HuH-7.5 (cell line): Measurements from ENCODE around the gene ZNF91.
"Not testable (repeated sequence)": the region's sequence is repeated elsewhere in the genome, so short reads cannot be mapped to it uniquely, and the experiment has no call there.

Source experiments
- DNase-seq: peaks from one replicate; pipeline ENCODE4 v3.0.0; 2011; ENCODE audit warnings: low spot score

The ZNF91 gene

GRCh38 chr19:23395722-23396117 is 449 bp upstream of the ZNF91 start:
- not testable (repeated sequence) for DNase-seq

GRCh38 chr19:23394511-23394910 is 760 bp downstream of the ZNF91 start:
- DNase-seq: no peak

- no peak for DNase-seq
Measured at GRCh38 chr19:23393121-23393520, 2.1 kb downstream of the ZNF91 start.

GRCh38 chr19:23391236-23391635 is 4.0 kb downstream of the ZNF91 start:
- no peak for DNase-seq

GRCh38 chr19:23385404-23385803 is 9.9 kb downstream of the ZNF91 start:
- no peak for DNase-seq

GRCh38 chr19:23384858-23385257 is 10.4 kb downstream of the ZNF91 start:
- no peak for DNase-seq

DNA sequence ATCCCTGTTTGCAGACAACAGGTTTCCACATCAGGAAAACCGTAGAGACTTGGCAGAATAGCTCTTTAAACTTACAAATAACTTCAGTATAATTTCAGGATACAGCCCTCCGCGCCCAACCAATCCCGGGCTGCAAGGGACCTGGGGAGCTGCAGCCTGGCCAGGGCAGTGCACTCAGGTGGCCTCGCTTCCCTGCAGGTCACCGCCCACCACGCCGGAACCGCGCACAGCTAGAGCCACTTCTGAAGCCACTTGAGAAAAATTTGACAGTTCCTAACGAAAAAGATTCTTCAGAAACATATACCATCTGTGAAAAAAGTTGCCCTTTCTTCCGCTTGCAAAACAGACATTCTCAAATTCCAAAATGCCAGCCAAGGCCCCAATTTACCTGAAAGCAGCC is 11.1 kb downstream of the ZNF91 start:
- no peak for DNase-seq

DNA sequence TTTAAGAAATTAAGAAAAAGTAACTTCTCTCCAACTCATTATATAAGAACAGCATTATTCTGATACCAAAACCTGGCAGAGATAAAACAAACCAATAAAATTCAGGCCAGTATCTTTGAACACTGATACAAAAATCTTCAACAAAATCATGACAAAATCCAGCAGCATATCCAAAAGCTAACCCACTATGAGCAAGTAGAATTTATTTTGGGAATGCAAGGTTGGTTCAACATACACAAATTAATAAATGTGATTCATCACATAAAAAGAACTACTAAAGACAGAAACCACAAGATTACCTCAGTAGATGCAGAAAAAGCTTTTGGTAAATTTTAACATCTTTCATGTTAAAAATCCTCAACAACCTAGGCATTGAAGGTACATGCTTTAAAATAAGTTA is 12.3 kb downstream of the ZNF91 start:
- DNase-seq: no peak

DNA sequence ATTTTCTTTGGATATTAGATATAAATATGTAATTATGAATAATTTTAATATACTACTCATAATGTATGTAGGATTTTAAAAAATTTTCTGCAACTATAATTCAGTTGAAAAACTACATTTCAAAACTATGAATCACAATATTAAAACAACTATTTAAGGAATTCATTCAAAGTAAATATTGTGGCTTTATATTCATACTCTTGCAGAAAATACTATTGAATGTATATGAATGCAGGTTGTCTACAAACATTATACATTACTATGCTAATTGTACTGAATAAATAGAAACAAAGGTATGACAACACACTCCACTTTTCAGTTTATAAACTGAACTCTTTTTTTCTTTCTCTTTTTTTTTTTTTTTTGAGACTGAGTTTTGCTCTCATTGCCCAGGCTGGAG is 14.2 kb downstream of the ZNF91 start:
- no peak for DNase-seq

DNA sequence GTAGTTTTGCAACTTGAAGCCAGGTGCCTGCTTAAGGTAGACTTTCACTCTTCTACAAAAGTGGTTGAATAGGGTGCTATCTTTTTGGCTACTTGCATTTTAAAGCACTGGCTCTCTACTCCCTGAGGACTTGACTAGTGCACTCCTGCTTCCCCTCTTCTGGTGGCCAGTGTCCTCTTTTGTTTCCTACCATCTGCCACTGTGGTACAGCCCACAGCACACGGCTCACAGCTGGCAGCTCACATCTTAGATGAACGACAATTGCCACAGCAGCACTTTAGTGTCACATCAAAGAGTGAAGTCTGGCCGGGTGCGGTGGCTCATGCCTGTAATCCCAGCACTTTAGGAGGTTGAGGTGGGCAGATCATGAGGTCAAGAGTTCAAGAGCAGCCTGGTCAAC is 15.6 kb downstream of the ZNF91 start:
- not testable (repeated sequence) for DNase-seq

DNA sequence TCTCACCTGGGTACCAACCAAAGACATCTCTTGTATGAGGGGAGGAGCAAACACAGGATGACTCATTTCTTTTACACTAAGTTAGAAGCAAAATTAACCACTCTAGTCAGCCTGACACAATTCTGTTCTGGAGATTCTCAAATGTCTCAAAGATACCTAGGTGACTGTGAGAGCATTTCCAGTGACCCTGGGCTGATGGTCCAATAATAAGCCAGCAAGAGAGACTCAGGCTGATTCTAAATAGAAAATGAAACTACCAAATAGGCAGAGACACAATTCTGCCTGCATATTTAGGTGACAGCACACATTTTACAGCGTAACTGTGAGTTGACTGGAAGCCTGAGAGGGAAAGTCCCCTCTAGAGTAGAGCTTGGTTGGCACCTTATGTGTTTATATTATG is 16.3 kb downstream of the ZNF91 start:
- DNase-seq: no peak

GRCh38 chr19:23377276-23377675 is 18.0 kb downstream of the ZNF91 start:
- no peak for DNase-seq

DNA sequence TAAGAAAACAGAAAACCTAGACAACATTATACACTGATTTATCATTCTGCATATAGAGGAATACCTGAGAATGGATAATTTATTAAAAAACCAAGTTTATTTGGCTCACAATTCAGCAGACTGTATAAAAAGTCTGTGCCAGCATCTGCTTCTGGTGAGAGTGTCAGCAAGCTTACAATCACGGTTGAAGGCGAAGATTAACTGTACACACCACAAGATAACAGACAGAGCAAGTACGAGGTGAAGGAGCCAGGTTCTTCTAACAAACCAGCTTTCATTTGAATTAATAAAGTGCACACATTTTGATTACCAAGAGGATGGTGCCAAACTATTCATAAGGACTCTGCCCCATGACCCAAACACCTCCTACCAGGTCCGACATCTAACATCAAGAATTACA is 28.8 kb downstream of the ZNF91 start:
- no peak for DNase-seq

- not testable (repeated sequence) for DNase-seq
Measured at GRCh38 chr19:23366031-23366430, 29.2 kb downstream of the ZNF91 start.

GRCh38 chr19:23365222-23365621 is 30.0 kb downstream of the ZNF91 start:
- no peak for DNase-seq

GRCh38 chr19:23361843-23362242 is 33.4 kb downstream of the ZNF91 start:
- DNase-seq: not testable (repeated sequence)

GRCh38 chr19:23351806-23352205 is 43.5 kb downstream of the ZNF91 start:
- DNase-seq: no peak

- no peak for DNase-seq
Measured at GRCh38 chr19:23346696-23347095, 48.6 kb downstream of the ZNF91 start.

DNA sequence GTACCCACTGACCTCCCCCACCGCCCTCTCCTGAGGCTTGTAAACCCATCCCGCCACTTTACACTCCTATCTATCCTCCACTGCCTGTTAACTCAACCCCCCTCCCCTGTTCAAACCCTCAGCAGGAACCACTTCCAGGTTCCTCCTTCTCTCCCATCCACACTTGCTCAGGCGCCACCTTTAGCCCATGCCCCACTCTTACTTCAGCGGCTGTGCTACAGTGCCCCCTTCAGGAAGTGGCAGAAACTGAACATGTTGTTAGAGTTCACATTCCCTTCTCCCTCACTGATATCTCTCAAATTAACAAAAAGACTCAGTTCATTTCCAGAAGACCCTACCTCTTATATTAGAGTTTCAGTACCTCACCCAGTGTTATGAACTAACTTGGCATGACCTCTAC is 49.4 kb downstream of the ZNF91 start:
- no peak for DNase-seq

DNA sequence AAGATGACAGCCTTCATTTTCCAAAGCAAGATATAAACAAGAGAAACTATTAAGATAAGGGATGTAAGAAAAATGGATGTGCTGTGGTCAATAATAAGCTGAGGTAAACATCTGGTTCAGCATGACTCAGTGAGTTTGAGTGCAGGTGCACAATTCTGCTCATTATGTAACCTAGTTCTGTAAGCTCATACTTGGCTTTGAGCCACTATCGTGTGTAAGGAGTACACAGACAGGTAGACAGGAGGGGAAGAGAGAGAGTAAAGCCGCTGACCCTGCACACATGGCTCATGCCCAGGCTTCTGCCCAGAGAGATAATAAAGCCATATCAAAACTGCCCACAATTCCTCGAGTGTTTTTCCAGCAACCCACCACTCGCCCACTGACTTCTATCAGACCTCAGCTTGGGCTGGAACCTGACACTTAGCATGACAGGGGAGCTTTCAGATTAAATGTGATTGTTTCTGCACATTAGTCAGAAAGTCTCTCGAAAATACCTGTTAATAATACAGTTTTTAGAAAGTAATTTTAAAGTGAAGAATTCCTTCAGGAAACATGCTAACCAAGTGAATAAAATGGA is 51.7 kb downstream of the ZNF91 start:
- DNase-seq: no peak

- no peak for DNase-seq
Measured at GRCh38 chr19:23328211-23328610, 67.1 kb downstream of the ZNF91 start.

DNA sequence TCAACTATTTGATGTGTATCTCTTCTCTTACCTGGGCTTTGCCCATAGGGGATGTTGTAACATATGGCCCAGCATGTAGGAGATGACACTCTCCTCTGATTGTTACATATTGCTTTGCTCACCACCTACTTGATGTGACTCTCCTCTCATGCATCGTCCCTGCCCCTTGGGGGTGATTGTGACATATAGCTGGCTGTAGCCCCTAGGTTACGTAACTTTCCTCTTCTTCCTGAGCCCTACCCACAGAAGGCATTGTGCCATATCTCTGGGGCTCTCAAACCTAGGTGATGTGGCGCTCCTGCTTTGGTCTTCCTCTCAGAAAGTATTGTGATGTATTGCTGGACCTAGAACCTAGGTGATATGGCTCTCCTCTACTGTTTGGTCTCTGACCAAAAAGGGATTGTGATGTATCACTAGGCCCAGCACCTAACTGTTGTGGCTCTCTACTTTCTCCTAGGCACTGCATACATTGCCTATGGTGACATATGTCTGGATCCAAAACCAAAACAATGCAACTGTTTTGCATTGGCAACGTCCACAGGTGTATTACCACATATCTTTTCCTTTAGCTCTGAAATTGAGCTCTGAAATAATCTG is 73.2 kb downstream of the ZNF91 start:
- no peak for DNase-seq

DNA sequence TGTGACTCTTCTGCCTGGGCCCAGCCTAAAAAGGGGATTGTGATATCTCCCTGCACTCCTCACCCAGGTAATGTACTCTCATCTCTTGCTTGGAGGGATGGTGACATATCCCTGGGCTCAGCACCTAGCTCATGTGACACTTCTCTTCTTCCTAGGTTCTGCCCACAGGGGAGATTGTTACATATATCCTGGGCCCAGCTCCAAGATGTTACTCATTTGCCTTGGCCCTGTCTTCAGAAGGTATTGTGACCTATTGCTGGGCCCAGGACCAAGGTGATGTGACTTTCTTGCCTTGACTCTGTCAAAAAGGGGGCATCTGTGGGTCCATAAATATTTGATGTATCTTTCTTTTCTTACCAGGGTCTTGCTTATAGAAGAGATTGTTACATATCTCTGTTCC is 73.9 kb downstream of the ZNF91 start:
- not testable (repeated sequence) for DNase-seq

- DNase-seq: not testable (repeated sequence)
Measured at GRCh38 chr19:23319571-23319970, 75.7 kb downstream of the ZNF91 start.
